Lung (tissue), 12 donors: ENCODE data around the gene RADX. TPM values are rescaled to one million over a fixed set of nuclear protein-coding genes. Genes with fewer than 3 reads are reported as not detected.

Experiments used
- ATAC-seq: fragments of 200-7000 bp; cut with Tn5 transposase; one replicate; pipeline ENCODE4 v1.9.1; 2020; ENCODE audit warnings: moderate number of reproducible peaks; ENCODE audit not compliant: insufficient read depth, low FRiP score
- DNase-seq, 3 donors: peaks; one replicate each; pipeline ENCODE4 v3.0.0-alpha.2; 2013 to 2017
- H3K27ac ChIP-seq, 2 donors: one replicate each; pipeline ENCODE4 v1.5.1; 2013; ENCODE audit warnings: mild to moderate bottlenecking in 2 of 2, moderate library complexity in 2 of 2, control low read depth in 1 of 2, inconsistent platforms in 1 of 2, low read depth in 1 of 2, low read length in 1 of 2
- H3K27me3 ChIP-seq, 3 donors: one replicate each; pipeline ENCODE4 v1.5.1; 2013; ENCODE audit warnings: low read length in 2 of 3; ENCODE audit not compliant: control insufficient read depth in 3 of 3, insufficient read depth in 3 of 3
- H3K36me3 ChIP-seq, 4 donors: one replicate each; pipeline ENCODE4 v1.5.1; 2013; ENCODE audit warnings: low read length in 4 of 4, mild to moderate bottlenecking in 1 of 4, moderate library complexity in 1 of 4; ENCODE audit not compliant: control insufficient read depth in 4 of 4, insufficient read depth in 4 of 4
- H3K4me1 ChIP-seq, 5 donors: one replicate each; pipeline ENCODE4 v1.5.1; 2013; ENCODE audit warnings: low read length in 5 of 5, mild to moderate bottlenecking in 2 of 5, moderate library complexity in 1 of 5; ENCODE audit not compliant: control insufficient read depth in 5 of 5, insufficient read depth in 5 of 5
- H3K4me3 ChIP-seq: one replicate; pipeline ENCODE4 v1.5.1; 2013; ENCODE audit warnings: mild to moderate bottlenecking, control low read depth, moderate library complexity
- H3K9ac ChIP-seq, 2 donors: one replicate each; pipeline ENCODE4 v1.5.1; 2013; ENCODE audit warnings: low read length in 2 of 2, control low read depth in 1 of 2; ENCODE audit not compliant: insufficient read depth in 1 of 2
- H3K9me3 ChIP-seq, 4 donors: one replicate each; pipeline ENCODE4 v1.5.1; 2013; ENCODE audit warnings: low read length in 3 of 4, mild to moderate bottlenecking in 1 of 4, moderate library complexity in 1 of 4; ENCODE audit not compliant: control insufficient read depth in 4 of 4, insufficient read depth in 3 of 4
- CTCF ChIP-seq: IDR thresholded peaks from 2 replicates; pipeline ENCODE4 v1.5.1; 2012; ENCODE audit warnings: mild to moderate bottlenecking; ENCODE audit errors: control extremely low read depth, extremely low read depth
- WGBS, 2 donors: extraction: QIAGEN DNeasy Blood & Tissue Kit; methylation state at CpG; one replicate each; pipeline ENCODE4 v1.1.7; 2013; 5-methylcytosine and 5-hydroxymethylcytosine counted together
- polyA plus RNA-seq, 2 donors: library from polyadenylated mRNA; stranded (reverse); fragments of 200-250 nt; gene quantifications; one replicate each; pipeline ENCODE4 v1.2.1, GENCODE V29; 2013
- total RNA-seq, 2 donors: library from RNA; depleted of rRNA in 1 of 2; stranded (reverse); fragments of >200 nt in 1 of 2; gene quantifications; one replicate each; pipeline ENCODE4 v1.2.1, GENCODE V29; 2014 to 2021
- donor health status: control.
- donor health status: control.
- donor health status: Bipolar disorder and iron deficiency.
- donor health status: healthy.
- donor health status: DM: yes; HTN: yes; CAD: no.

Gene RADX
- total and polyA plus RNA-seq, 4 donors = 2.6 to 9.2 (median 5.7) TPM

- Histone ChIP-seq H3K9me3 (peaks cover 0 to 2% (median 0%) of the 10 kb centered on the region in 4 donors), H3K9ac (no peak overlapping the region), H3K27ac (no peak overlapping the region), H3K4me3 (no peak overlapping the region), H3K36me3 (no peaks in the 10 kb centered on the region), H3K27me3 (peaks cover 0 to 25% (median 11%) of the 10 kb centered on the region in 3 donors), H3K4me1 (no peaks in the 10 kb centered on the region)
- ATAC-seq (no peak), DNase-seq (no peak)
- 88 to 96% methylated on average over 2 of the region's 2 CpGs for WGBS, 2 donors
- TF ChIP-seq CTCF = no peak
Measured at GRCh38 chrX:106621836-106622235, 10.1 kb downstream of the RADX start.

- no peak for TF ChIP-seq CTCF
- Histone ChIP-seq H3K4me3 (no peak overlapping the region), H3K4me1 (no peaks in the 10 kb centered on the region), H3K27me3 (peaks cover 0 to 30% (median 9%) of the 10 kb centered on the region in 3 donors), H3K36me3 (no peaks in the 10 kb centered on the region), H3K9ac (no peak overlapping the region), H3K27ac (no peak overlapping the region), H3K9me3 (no peaks in the 10 kb centered on the region)
- no peak for ATAC-seq
- DNase-seq = peak in 2 of 3 donors; percentile 61 to 70
Measured at GRCh38 chrX:106626789-106627188, 15.0 kb downstream of the RADX start.

GRCh38 chrX:106631615-106632014 is 19.8 kb downstream of the RADX start:
- H3K4me1 ChIP-seq = no peaks in the 10 kb centered on the region
- no peaks in the 10 kb centered on the region for H3K9me3 ChIP-seq
- DNase-seq (no peak), ATAC-seq (no peak)
- H3K27ac ChIP-seq = no peak overlapping the region
- no peak for TF ChIP-seq CTCF
- H3K4me3 ChIP-seq = no peak overlapping the region
- H3K36me3 ChIP-seq = no peaks in the 10 kb centered on the region
- peaks cover 0 to 12% (median 2%) of the 10 kb centered on the region in 3 donors for H3K27me3 ChIP-seq
- no peak overlapping the region for H3K9ac ChIP-seq
